ENCODE measurements around the gene TP53. TPM values are rescaled to one million over a fixed set of nuclear protein-coding genes. Genes with fewer than 3 reads are reported as not detected.

The TP53 gene
- total RNA-seq, 1 donor from 2014 or later, result 6.9 TPM

GRCh38 chr17:7707858-7708750, 20.8 kb upstream of the TP53 start:
- DNase-seq (ENCODE audit: low spot score in 2 of 2) (no peak), FAIRE-seq (no peak)

- FAIRE-seq (no peak), DNase-seq (ENCODE audit: low spot score in 2 of 2) (no peak)
Observed at GRCh38 chr17:7707446-7707845, 20.2 kb upstream of the TP53 start.

- DNase-seq (ENCODE audit: low spot score in 2 of 2) (no peak), FAIRE-seq (no peak)
Observed at GRCh38 chr17:7706631-7707354, 19.5 kb upstream of the TP53 start.

- FAIRE-seq (no peak), DNase-seq (ENCODE audit: low spot score in 2 of 2) (no peak)
Observed at GRCh38 chr17:7705269-7706255, 18.3 kb upstream of the TP53 start.

- DNase-seq (ENCODE audit: low spot score in 2 of 2) (no peak), FAIRE-seq (no peak)
Observed at GRCh38 chr17:7704601-7705268, 17.4 kb upstream of the TP53 start, which contains the start of gene EFNB3. Gene EFNB3, plus strand, starts transcription at chr17:7705202. Its CDS starts 397 bp downstream, at chr17:7705599.

- DNase-seq (ENCODE audit: low spot score in 2 of 2), result peak in 1 of 2 donors; percentile 55
- no peak for FAIRE-seq
Observed at GRCh38 chr17:7703584-7704479, 16.5 kb upstream of the TP53 start.

GRCh38 chr17:7702776-7703175, 15.5 kb upstream of the TP53 start:
- no peak for FAIRE-seq
- DNase-seq (ENCODE audit: low spot score in 2 of 2), result no peak

GRCh38 chr17:7701681-7702080, 14.4 kb upstream of the TP53 start:
- FAIRE-seq (no peak), DNase-seq (ENCODE audit: low spot score in 2 of 2) (no peak)

- FAIRE-seq (no peak), DNase-seq (ENCODE audit: low spot score in 2 of 2) (no peak)
Observed at GRCh38 chr17:7700510-7700909, 13.2 kb upstream of the TP53 start.

GRCh38 chr17:7697828-7698588, 10.7 kb upstream of the TP53 start:
- no peak for FAIRE-seq
- no peak for DNase-seq (ENCODE audit: low spot score in 2 of 2)

GRCh38 chr17:7695586-7695985, 8.3 kb upstream of the TP53 start:
- DNase-seq (ENCODE audit: low spot score in 2 of 2), result no peak
- FAIRE-seq, result no peak

- no peak for FAIRE-seq
- DNase-seq (ENCODE audit: low spot score in 2 of 2), result no peak
Observed at GRCh38 chr17:7688808-7689316, 1.6 kb upstream of the TP53 start.

GRCh38 chr17:7687908-7688807, 868 bp upstream of the TP53 start, which contains the start of gene WRAP53:
Gene WRAP53, plus strand, starts transcription at chr17:7688477. Its CDS starts 172 bp downstream, at chr17:7688649.
- DNase-seq (ENCODE audit: low spot score in 2 of 2) (peak; percentile 83 to 93), FAIRE-seq (peak; percentile 39)

- FAIRE-seq (no peak), DNase-seq (ENCODE audit: low spot score in 2 of 2) (peak; percentile 60 to 62)
Observed at GRCh38 chr17:7686222-7687071, 843 bp downstream of the TP53 start.

- FAIRE-seq (no peak), DNase-seq (ENCODE audit: low spot score in 2 of 2) (peak; percentile 73 to 81)
Observed at GRCh38 chr17:7685533-7686221, 1.6 kb downstream of the TP53 start.

Data from frontal cortex (tissue), 4 donors.